GM18502 (cell line): ENCODE data around the gene SELENOV.

Experiments used
- ATAC-seq: cut with Tn5 transposase; IDR thresholded peaks from one replicate; pipeline ENCODE4 v1.9.1; 2021; ENCODE audit warnings: mild to moderate bottlenecking; ENCODE audit not compliant: unreplicated experiment, poor library complexity

Gene SELENOV

GRCh38 chr19:39492225-39492624, 22.7 kb upstream of the SELENOV start:
- no peak for ATAC-seq

GRCh38 chr19:39492788-39493187, 22.2 kb upstream of the SELENOV start:
- no peak for ATAC-seq

GRCh38 chr19:39494661-39495060, 20.3 kb upstream of the SELENOV start:
- no peak for ATAC-seq

GRCh38 chr19:39496063-39496462, 18.9 kb upstream of the SELENOV start:
- no peak for ATAC-seq

GRCh38 chr19:39497701-39497995, 17.3 kb upstream of the SELENOV start:
- no peak for ATAC-seq

- ATAC-seq = no peak
Measured at GRCh38 chr19:39497996-39498797, 16.7 kb upstream of the SELENOV start.

- no peak for ATAC-seq
Measured at GRCh38 chr19:39498798-39499642, 15.9 kb upstream of the SELENOV start, which contains the start of gene DLL3. Gene DLL3, plus strand, starts transcription at chr19:39498947. Its CDS starts 28 bp downstream, at chr19:39498975.

GRCh38 chr19:39499932-39500331, 15.0 kb upstream of the SELENOV start:
- ATAC-seq = no peak

GRCh38 chr19:39500543-39500942, 14.4 kb upstream of the SELENOV start:
- no peak for ATAC-seq

GRCh38 chr19:39501340-39501739, 13.6 kb upstream of the SELENOV start:
- ATAC-seq = no peak

- ATAC-seq = no peak
Measured at GRCh38 chr19:39502640-39503417, 12.1 kb upstream of the SELENOV start.

GRCh38 chr19:39506598-39506943, 8.4 kb upstream of the SELENOV start:
- ATAC-seq = no peak

- ATAC-seq = peak; percentile 64
Measured at GRCh38 chr19:39506944-39507714, 7.8 kb upstream of the SELENOV start.

GRCh38 chr19:39507715-39508364, 7.1 kb upstream of the SELENOV start:
- ATAC-seq = no peak

GRCh38 chr19:39508629-39509028, 6.3 kb upstream of the SELENOV start:
- no peak for ATAC-seq

- no peak for ATAC-seq
Measured at GRCh38 chr19:39509233-39509632, 5.7 kb upstream of the SELENOV start.

GRCh38 chr19:39512988-39513387, 2.0 kb upstream of the SELENOV start:
- ATAC-seq = no peak

GRCh38 chr19:39515551-39516191, 732 bp downstream of the SELENOV start:
- no peak for ATAC-seq

GRCh38 chr19:39516270-39516669, 1.3 kb downstream of the SELENOV start:
- no peak for ATAC-seq
